ENCODE results near the gene B4GALNT2.

The B4GALNT2 gene

DNA sequence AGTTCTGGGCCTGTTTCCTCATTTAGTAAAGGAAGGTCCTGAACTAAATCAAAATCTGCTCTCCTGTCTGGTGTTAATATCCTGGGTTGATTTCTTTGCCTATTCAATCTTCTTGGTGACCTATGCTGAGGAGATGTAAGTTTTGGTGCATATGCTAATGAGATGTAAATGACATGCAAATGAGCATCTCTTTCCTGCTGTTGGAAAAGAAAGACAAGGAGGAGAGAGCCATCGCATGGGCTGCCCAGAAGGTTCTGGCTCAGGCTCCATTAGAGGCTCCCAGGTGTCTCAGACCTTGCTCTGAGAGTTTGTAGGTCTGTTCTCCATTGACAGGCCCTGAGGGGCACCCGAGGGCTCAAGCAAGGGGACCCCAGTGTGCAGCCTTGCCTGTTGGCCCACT, 81.3 kb downstream of the B4GALNT2 start:
- no peak for DNase-seq

DNA sequence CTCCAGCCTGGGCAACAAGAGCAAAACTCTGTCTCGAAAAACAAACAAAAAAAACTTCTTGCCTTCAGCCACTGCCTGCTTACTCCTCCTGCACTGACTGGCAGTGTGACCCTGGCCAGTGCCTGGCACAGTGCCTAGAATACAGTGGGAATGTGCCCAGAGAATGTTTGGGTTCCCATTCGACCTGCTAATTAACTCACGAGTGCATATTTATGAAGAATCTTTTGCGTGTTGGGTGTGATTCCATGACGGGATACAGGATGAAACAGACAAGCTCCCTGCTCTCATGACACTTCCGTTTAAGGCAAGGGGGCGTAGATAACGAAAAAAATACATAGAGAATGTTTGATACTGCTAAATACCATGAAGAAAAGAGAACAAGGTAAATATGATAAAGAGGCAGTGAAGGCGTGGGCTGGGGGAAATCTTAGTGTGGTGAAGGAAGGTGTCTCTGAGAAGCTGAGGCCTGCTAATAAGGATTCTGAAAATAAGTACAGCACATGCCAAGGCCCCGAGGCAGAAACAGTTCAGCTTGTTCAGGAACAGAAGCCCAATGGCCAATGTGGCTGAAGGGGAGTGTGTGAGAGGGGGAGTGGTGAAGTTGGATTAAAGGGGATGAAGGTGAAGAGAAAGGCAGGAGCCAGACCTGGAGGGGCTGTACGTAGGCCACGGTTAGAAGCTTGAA, 82.2 kb downstream of the B4GALNT2 start:
- no peak for DNase-seq

DNA sequence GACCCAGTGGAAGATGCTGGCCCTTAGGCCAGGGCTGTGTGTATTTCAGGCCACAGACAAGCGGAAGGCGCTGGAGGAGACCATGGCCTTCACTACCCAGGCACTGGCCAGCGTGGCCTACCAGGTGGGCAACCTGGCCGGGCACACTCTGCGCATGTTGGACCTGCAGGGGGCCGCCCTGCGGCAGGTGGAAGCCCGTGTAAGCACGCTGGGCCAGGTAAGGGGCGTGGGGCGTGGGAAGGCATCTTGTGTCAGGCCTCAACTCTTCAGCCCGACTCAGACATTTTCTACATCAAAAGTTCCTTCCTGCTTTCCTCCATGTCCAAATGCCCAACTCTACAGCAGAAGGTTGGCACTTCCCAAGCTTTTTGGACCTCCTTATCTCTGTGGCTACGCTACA, 83.9 kb downstream of the B4GALNT2 start:
- DNase-seq: no peak

DNA sequence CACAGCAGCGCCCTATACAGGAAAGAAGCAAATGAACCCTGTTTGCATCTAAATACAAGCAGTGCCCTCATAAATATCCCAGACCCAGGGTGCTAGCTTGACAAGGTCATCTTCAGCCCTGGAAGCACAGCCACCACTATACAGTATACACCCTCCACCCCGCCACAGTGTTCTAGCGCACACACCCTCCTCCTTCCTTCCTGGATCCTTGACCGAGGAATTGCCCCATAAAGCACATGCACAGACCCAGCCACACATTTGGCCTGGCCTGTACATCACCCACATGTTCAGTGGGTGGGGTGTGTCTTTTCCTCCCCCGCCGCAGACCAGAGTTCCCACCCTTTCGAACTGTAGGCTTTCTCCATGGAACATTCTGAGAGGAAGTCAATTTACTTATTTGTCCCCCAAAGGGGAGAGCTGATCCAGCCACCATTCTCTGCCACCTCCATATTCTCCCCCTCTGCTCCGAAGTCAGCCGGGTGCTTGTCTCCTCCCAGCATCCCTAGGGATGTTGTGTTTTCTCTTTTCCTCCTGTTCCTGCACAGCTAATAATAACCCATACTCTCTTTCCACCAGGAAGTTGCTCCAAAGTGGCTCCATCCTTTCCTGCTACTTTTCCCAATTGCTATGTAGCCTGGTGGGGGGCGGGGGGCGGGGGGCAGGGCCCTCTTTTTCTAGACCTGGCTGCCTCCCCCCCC, 84.5 kb downstream of the B4GALNT2 start:
- no peak for DNase-seq

DNA sequence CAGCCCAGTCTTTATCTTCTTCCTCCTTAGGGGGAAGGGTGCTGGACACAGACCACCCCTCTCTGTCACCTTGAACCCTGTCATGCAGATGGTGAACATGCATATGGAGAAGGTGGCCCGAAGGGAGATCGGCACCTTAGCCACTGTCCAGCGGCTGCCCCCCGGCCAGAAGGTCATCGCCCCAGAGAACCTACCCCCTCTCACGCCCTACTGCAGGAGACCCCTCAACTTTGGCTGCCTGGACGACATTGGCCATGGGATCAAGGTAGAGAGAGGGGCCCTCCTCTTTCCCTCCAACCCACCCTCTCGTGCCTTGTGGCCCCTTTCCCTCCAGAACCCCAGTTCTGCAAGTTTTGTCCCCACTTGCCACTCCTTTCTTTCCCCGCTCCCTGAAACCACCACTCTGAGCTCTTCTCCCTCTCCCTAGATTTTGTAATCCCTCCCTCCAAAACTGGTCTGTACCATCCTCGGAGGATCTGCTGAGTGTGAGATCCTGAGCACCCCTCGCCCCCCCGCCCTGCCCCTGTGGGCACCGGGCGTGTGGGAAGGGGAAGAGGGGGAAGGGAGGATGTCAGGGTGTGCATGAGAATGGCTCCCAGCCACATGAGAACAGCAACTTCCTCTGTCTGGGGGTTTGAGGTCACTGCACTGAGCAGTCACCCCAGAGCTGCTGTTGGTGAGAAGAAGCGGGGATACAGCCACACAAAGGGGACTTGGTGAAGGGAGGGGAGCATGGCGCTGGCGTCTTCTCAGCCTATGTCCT, 85.3 kb downstream of the B4GALNT2 start:
- peak in 1 of 2 experiments; percentile 62 for DNase-seq

DNA sequence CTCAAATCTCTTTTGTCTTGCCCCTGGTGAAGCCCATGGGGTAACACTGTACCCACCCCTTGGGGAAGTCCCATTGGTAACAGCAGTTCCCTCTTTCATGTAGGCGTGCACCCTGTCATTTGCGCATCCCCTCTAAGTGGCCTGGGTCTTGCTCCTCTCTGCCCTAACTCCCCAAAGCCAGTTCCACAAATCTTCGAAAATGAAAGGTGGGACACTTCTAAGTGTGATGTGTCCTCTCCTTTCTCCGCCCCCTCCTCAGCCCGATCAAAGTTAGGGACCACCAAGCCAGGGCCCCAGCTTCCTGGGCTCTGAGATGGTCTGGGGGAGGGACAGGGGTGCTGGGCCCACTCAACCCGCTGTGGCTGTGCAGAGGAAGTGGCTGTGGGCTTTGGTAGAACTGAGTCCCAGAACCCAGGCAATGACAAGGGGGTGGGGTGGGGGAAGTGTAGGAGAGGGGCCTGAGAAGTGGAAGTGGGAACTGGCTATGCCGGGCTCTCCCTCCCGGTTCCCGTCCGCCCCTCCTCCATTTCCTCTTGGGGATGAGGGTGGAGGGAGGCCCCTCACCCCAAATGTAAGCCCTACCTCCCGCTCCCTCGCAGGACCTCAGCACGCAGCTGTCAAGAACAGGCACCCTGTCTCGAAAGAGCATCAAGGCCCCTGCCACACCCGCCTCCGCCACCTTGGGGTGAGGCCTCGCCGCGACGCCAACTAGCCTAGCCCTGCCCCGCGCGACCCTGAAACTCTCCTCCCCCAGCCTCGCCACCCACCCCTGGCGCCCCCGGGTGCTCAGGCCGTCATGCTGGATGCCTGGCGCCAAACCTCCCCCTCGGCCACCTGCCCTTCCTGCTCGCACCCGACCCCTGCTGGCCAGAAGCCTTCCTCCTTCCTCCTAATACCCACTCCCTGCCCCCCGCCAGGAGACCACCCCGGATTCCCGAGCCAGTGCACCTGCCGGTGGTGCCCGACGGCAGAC, 86.7 kb downstream of the B4GALNT2 start:
- peak in 1 of 2 experiments; percentile 40 for DNase-seq

DNA sequence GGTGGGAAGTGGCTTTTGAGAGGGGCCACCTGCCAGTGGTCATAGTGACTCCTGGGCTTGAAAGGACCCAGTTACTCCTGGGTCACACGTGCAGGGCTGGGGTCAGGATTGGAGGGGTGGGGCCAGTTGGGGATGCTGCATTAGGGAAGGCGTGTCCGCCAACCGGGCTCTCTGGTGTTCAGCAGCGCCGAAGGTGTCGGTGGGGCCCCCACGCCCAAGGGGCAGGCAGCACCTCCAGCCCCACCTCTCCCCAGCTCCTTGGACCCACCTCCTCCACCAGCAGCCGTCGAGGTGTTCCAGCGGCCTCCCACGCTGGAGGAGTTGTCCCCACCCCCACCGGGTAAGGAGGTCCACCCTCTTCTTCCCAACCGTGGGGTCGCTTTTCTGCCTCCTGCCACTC, 87.4 kb downstream of the B4GALNT2 start:
- no peak for DNase-seq

DNA sequence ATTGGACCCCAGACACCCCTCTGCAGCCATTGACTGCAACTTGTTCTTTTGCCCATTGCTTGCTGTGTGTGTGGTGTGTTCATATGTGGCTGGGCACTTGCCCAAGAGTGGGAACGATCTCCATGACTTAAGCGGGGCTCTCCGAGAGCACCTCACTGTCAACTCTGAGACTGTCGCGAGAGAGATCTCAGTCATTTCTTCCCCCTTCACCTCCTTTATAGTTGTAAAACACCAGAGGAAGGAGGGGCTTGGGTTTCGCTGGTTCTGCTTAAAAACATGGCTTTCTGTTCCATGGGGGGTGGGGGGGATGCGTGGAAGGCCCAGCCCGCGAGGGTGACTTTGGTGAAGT, 90.6 kb downstream of the B4GALNT2 start:
- DNase-seq: no peak

DNA sequence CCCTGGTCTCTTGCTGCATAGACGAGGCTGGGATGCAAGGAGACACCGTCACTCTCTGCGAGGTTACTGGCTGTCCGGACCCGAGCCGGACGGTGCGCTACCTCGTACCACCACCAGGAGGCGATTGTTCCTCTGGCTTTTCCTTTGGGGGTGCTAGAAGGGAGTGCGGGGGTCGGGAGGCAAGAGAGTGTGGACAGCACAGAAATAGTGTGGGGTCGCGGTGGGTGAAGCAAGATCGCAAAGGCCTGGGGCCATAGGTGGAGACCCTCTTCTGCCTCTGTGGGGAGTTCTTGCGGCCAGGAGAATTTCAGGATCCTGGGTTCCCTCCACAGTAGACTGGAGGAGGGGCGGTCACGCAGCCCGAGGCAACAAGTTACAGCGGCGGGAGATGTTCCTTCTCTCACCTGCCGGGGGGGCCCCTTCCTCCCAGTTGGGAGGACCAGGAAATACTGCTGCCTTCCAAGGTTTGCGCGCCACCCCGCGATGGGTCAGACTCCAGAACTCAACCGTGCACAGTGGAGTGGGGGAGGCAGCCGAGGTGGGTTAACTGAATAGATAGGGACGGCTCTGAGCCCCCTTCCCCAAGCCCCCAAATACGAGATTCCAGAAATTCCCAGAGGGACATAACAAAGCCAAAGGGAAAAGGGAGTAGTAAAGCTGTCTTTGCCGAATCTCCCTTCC, 91.1 kb downstream of the B4GALNT2 start:
- DNase-seq: peak; percentile 39 to 69

DNA sequence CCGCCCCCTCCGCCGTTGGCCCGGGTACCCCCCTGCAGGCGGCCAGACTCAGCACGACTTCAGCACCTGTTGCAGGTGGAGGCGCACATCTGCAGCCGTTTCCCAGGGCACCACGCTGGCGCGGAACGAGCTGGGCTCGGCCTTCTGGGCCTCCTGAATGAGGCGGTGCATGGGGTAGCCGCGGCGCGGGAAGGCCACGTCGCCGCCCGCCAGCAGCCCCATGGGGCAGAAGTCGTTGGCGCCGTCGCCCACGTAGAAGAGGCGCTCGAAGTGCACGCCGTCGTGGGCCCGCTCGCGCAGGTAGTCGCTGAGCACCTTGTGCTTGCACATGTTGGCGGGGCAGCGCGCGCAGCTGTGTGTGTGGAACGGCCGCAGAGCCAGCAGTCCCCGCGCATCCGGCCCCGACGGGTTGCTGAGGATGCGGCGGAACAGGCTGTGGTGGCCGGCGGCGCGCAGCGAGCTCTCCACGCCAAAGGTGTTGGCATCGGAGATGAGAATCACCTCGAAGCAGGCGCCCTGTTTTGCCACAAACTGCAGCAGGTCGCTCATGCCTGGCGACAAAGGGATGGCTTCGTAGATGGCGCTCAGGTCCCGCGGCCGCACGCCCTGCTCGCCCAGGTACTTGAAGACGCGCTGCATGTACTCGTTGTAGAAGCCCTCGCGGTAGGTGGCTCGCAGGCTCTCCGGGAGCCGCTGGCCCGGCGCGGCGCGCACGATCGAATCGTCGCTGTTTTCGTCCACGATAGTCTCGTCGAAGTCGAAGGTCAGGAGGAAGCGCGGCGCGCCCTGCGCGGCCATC, 91.8 kb downstream of the B4GALNT2 start:
- peak; percentile 40 to 41 for DNase-seq

DNA sequence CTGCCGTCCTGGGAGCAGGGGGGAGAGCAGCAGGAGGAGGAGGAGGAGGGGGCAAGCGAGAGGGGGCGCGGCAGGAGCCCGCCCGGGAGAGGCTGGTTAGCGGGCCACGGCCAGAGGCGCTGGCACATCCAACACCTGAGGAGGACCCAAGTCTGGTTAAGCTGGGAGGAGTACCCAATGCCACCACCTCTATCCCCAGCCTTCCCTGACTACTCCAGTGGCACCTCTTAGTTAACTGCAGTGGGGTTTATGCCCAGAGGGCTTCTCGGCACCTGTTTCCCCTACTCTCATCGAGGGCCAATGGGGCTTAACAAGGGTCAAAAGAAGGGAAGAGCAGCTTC, 92.4 kb downstream of the B4GALNT2 start:
- DNase-seq: no peak

DNA sequence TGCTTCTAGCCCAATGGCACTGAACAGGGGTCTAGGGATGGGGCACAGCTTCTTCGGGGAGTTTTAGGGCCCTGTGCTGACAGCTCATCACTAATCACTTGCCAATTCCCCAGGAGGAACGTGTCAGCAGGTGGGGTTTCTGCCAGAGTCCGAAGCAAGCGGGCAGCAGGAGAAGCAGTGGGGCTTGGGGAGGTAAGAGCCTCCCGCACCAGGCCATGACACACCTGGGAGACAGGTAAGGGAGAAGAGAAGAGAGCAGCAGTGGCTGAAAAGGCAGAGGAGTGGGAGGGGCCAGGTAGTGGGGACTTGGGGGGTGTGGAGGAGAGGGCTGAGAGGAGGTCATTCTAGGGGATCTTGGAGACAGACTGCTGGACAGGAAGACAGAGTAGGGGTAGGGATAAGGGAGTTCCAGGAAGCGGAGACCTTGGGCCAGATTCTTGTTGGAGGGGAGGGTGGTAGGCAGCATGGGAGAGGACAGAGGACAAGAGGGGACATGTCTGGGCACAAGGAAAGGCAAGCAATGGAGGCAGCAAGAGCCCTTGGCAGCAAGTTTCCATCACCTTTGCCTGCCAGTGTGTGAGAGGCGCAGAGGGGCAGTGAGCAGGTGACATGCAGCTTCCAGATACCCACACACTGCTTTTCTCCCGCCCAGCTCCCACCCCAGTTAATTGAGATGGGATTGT, 93.1 kb downstream of the B4GALNT2 start:
- no peak for DNase-seq
